Bronchial epithelial cell (primary cell): ENCODE data around the gene NMT1. TPM values are rescaled to one million over a fixed set of nuclear protein-coding genes. Genes with fewer than 3 reads are reported as not detected.

Experiments used
- DNase-seq: peaks from one replicate; pipeline ENCODE4 v3.0.0-alpha.2; 2010; ENCODE audit warnings: low read depth
- FAIRE-seq: peaks from 2 replicates; lab custom pipeline; 2011; peaks lifted over from hg19 to GRCh38; lab: Jason Lieb, UNC
- H3K27me3 ChIP-seq: 2 replicates; pipeline ENCODE4 v1.5.1; 2011; ENCODE audit warnings: low read length; ENCODE audit not compliant: control insufficient read depth, insufficient read depth
- H3K36me3 ChIP-seq: 2 replicates; pipeline ENCODE4 v1.5.1; 2011; ENCODE audit warnings: low read length; ENCODE audit not compliant: control insufficient read depth, insufficient read depth
- H3K4me3 ChIP-seq: 2 replicates; pipeline ENCODE4 v1.5.1; 2011; ENCODE audit warnings: mild to moderate bottlenecking, low read depth, low read length, control low read depth
- total RNA-seq: library from RNA; depleted of rRNA; stranded (reverse); fragments of >200 nt; gene quantifications from 2 replicates; pipeline ENCODE4 v1.2.1, GENCODE V29; 2014
- TF ChIP-seq, protein P1 (sequence below): IDR thresholded peaks from 2 replicates; pipeline ENCODE4 v1.5.1; 2011; ENCODE audit warnings: mild to moderate bottlenecking, moderate library complexity, low read length, control low read depth, inconsistent platforms; ENCODE audit not compliant: insufficient read depth, severe bottlenecking

The NMT1 gene
- total RNA-seq, 1 donor from 2014 or later = 54.2 TPM

DNA sequence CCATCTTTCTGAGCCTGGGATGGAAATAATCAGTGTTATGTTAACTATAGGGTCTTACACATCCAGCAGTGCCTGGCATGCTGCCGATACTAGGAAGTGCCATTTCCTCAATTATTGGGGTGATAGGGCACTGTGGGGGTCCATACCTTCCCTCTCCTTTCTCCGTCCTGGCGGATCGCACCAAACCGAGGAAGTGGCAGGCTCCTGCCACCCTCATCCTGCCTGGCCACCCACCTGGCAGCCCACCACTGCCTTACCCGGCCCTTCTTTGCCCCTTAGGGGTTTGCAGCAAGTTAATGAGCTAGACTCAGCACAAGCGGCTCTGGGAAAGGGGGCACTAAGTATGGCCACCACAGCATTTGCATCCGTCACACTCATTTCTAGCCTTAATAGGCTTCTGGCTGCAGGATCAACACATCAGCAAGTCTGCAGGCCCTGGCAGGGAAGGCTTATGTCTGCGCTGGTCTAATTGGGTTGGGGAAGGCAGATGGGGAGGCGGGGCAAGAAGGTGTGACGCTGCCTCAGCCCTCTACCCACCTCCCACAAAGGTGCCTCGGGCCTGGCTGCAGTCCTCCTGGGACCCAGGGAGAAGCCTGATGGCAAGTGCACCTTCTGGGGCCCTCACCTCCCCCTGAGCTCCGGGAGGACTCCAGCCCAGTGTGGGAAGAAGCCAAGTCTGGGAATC lies 38.3 kb upstream of the NMT1 start:
- Histone ChIP-seq H3K27me3 (no peaks in the 10 kb centered on the region), H3K4me3 (no peak overlapping the region), H3K36me3 (peaks cover 9% of the 10 kb centered on the region)
- DNase-seq = no peak
- TF ChIP-seq, protein P1, sequence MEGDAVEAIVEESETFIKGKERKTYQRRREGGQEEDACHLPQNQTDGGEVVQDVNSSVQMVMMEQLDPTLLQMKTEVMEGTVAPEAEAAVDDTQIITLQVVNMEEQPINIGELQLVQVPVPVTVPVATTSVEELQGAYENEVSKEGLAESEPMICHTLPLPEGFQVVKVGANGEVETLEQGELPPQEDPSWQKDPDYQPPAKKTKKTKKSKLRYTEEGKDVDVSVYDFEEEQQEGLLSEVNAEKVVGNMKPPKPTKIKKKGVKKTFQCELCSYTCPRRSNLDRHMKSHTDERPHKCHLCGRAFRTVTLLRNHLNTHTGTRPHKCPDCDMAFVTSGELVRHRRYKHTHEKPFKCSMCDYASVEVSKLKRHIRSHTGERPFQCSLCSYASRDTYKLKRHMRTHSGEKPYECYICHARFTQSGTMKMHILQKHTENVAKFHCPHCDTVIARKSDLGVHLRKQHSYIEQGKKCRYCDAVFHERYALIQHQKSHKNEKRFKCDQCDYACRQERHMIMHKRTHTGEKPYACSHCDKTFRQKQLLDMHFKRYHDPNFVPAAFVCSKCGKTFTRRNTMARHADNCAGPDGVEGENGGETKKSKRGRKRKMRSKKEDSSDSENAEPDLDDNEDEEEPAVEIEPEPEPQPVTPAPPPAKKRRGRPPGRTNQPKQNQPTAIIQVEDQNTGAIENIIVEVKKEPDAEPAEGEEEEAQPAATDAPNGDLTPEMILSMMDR = no peak
- no peak for FAIRE-seq

DNA sequence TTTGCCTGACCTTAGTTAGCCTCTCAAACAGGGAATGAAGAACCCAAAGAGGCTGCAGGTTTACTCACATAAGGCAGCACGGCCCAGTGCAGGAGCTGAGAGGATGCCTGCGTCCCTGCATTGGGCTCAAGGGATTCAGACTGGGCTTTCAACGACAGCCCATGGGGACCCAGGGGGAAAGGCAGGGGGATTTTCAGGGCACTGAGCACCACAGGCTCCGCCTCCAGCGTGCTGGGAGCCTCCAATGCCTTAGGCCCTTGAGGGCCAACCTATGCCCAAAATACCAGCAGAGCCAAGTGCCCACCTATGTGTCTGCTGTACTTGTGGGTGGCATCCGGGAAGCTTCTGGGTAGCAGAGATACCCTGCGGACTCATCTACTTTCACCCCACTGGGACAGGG lies 32.0 kb upstream of the NMT1 start:
- no peaks in the 10 kb centered on the region for H3K27me3 ChIP-seq
- DNase-seq (no peak), FAIRE-seq (no peak)
- no peak overlapping the region for H3K4me3 ChIP-seq
- peaks cover 39% of the 10 kb centered on the region for H3K36me3 ChIP-seq
- TF ChIP-seq, protein P1 = no peak

DNA sequence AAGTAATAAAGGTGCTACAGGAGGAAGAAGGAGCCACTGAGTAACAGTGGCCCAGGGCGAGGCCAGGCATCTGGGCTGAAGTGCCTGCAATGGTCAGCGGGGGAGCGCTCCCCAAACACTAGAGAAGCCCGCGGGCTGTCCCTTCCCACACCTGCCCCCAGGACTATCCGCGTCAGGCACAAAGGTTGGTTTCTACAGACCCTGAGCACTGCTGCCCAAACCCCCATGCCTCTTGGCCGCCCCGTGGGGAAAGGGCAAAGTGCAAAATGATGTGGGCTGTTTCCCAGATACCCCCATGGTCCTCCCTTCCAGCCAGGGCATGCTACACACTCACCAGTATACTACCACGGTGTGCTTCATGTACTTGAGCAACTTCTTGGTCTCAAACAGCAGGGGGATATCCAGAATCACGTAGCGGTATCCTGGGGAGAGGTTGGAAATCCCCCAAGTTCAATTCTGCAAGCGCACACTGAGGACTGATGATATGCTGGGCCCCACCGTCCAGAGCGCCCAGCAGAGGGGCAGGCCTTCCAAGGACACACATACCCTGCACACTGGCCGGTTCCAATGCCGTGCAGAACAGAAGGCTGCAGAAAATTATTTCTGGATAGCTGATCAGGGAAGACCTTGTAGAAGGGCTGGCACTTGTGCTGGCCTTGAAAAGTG lies 31.2 kb upstream of the NMT1 start:
- H3K27me3 ChIP-seq = no peaks in the 10 kb centered on the region
- no peak for FAIRE-seq
- DNase-seq = no peak
- peaks cover 43% of the 10 kb centered on the region for H3K36me3 ChIP-seq
- no peak overlapping the region for H3K4me3 ChIP-seq
- TF ChIP-seq, protein P1 = no peak

DNA sequence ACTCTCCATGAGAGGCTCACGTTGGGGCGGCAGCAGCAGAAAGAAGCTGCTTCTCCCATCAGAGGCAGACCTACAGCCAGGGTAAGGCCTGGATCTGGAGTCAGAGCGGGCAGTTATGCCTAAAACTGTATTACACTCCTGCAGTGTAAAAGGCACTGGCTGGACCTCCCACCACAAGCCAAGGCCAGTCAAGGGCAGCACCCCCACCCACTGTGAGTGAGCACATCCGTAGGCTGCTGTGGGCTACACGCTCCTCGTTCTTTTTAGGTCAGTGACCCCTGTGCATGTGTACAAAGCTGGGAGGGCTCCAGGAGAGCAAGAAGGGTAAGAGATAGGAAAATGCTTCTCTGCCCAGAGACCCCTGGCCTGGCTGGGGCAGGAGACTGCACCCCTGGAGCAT lies 30.4 kb upstream of the NMT1 start:
- Histone ChIP-seq H3K27me3 (no peaks in the 10 kb centered on the region), H3K4me3 (no peak overlapping the region), H3K36me3 (peaks cover 47% of the 10 kb centered on the region)
- TF ChIP-seq, protein P1 = no peak
- DNase-seq = no peak
- FAIRE-seq = peak; percentile 75

DNA sequence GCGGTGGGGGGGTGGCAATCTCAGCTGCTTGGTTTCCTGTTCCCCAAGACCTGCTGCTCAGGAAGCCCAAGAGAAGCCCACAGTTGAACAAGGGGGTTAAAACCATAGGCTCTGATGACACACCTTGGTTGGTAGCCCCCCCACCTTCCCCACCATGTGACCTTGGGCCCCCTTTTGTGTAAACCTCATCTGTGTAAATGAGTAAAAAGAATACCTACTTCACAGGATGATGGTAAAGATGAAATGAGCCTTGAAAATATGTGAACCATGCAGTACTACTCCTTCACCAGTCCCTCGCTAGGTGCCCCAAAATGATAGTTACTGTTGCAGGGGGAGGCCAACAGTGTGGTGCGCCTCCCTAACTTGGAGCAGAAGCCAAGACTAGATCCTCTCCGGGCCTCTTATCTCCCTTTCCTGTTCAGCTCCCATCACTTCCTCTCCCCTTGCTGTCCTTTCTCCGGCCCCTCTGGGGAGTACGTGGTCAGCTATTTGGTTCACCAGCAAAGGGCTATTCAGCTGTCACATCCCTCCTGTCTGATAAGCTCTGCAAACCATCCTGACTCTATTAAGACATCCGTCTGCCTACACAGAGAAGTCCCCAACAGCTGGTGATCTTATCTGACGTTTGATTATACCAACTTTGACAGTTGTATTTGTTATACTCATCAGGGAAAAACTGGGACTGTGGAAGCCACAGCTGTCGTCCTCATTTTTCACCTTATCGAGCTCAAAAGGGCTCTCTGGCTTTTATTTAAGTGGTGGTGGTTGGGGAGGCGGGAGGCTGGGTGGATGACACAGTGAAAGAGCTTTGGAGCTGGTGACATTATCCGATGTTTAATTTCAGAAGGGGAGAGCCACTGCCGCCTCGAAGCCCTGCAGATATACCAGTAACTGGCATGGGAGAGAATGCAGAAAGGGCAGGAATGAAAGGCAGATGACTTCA lies 29.6 kb upstream of the NMT1 start:
- FAIRE-seq (no peak), DNase-seq (no peak)
- Histone ChIP-seq H3K27me3 (no peaks in the 10 kb centered on the region), H3K36me3 (peaks cover 48% of the 10 kb centered on the region), H3K4me3 (no peak overlapping the region)
- TF ChIP-seq, protein P1 = no peak
